CD4-positive, alpha-beta T cell treated with Interleukin-6 for 4 hours (primary cell): ENCODE results near the gene TEX29.

Source experiments
- DNase-seq: peaks from one replicate; pipeline ENCODE4 v3.0.0-alpha.2; 2020; ENCODE audit warnings: mixed read lengths

Gene TEX29

GRCh38 chr13:111344471-111345191 is 24.2 kb downstream of the TEX29 start:
- DNase-seq, result no peak

- DNase-seq, result no peak
Observed at GRCh38 chr13:111345682-111346081, 25.2 kb downstream of the TEX29 start.

- no peak for DNase-seq
Observed at GRCh38 chr13:111346101-111346680, 25.7 kb downstream of the TEX29 start.

GRCh38 chr13:111347438-111347837 is 27.0 kb downstream of the TEX29 start:
- no peak for DNase-seq

- DNase-seq, result no peak
Observed at GRCh38 chr13:111353508-111353907, 33.1 kb downstream of the TEX29 start.

GRCh38 chr13:111354789-111355188 is 34.3 kb downstream of the TEX29 start:
- no peak for DNase-seq

- DNase-seq, result no peak
Observed at GRCh38 chr13:111356795-111357194, 36.4 kb downstream of the TEX29 start.

- no peak for DNase-seq
Observed at GRCh38 chr13:111359237-111359915, 38.9 kb downstream of the TEX29 start.

GRCh38 chr13:111359930-111360329 is 39.5 kb downstream of the TEX29 start:
- DNase-seq, result no peak

GRCh38 chr13:111360452-111360851 is 40.0 kb downstream of the TEX29 start:
- no peak for DNase-seq

- no peak for DNase-seq
Observed at GRCh38 chr13:111361046-111361872, 40.8 kb downstream of the TEX29 start.

- DNase-seq, result no peak
Observed at GRCh38 chr13:111361873-111362648, 41.6 kb downstream of the TEX29 start.

- no peak for DNase-seq
Observed at GRCh38 chr13:111363121-111363520, 42.7 kb downstream of the TEX29 start.

- no peak for DNase-seq
Observed at GRCh38 chr13:111363591-111363990, 43.1 kb downstream of the TEX29 start.

- DNase-seq, result no peak
Observed at GRCh38 chr13:111365149-111366005, 44.9 kb downstream of the TEX29 start.

GRCh38 chr13:111367340-111367739 is 46.9 kb downstream of the TEX29 start:
- no peak for DNase-seq

GRCh38 chr13:111368091-111368490 is 47.6 kb downstream of the TEX29 start:
- no peak for DNase-seq

GRCh38 chr13:111370147-111370546 is 49.7 kb downstream of the TEX29 start:
- no peak for DNase-seq

- no peak for DNase-seq
Observed at GRCh38 chr13:111370570-111371535, 50.4 kb downstream of the TEX29 start.

- no peak for DNase-seq
Observed at GRCh38 chr13:111371720-111372119, 51.3 kb downstream of the TEX29 start.
